Upper lobe of right lung (tissue), 1 donor: ENCODE data around the gene MAN2B2. TPM values are rescaled to one million over a fixed set of nuclear protein-coding genes. Genes with fewer than 3 reads are reported as not detected.

Experiments
- ATAC-seq: fragments of 200-7000 bp; cut with Tn5 transposase; one replicate; pipeline ENCODE4 v1.9.1; 2020; ENCODE audit warnings: mild to moderate bottlenecking, moderate library complexity
- DNase-seq: peaks from one replicate; pipeline ENCODE4 v3.0.0-alpha.2; 2020
- H3K27ac ChIP-seq: fragments of 200-600 bp; one replicate; pipeline ENCODE4 v1.8.0; 2022
- H3K27me3 ChIP-seq: fragments of 200-600 bp; one replicate; pipeline ENCODE4 v1.8.0; 2022; ENCODE audit warnings: mild to moderate bottlenecking
- H3K36me3 ChIP-seq: fragments of 200-600 bp; one replicate; pipeline ENCODE4 v1.8.0; 2022
- H3K4me1 ChIP-seq: fragments of 200-600 bp; one replicate; pipeline ENCODE4 v1.8.0; 2022
- H3K4me3 ChIP-seq: fragments of 200-600 bp; one replicate; pipeline ENCODE4 v1.8.0; 2022; ENCODE audit warnings: mild to moderate bottlenecking
- H3K9me3 ChIP-seq: fragments of 200-600 bp; one replicate; pipeline ENCODE4 v1.8.0; 2022
- CTCF ChIP-seq: fragments of 200-600 bp; IDR thresholded peaks from one replicate; pipeline ENCODE4 v1.8.0; 2022; ENCODE audit warnings: antibody characterized with exemption
- intact Hi-C: fragments of 100-400 bp; cut with DNase I; formaldehyde crosslinking; loops from one replicate; pipeline ENCODE4 v1.11.0; 2022
- total RNA-seq: library from RNA; stranded (reverse); fragmentation: NEBNext Ultra II Directional; extraction: Animal tissue kit (Norgen Biotek cat#: 25700); gene quantifications from one replicate; pipeline ENCODE4 v1.2.1, GENCODE V29; 2021
- donor health status: DM: no; HTN: yes; CAD: no; lungs with severe emphysema.

The MAN2B2 gene
- total RNA-seq, 1 donor from 2014 or later = 39.6 TPM

GRCh38 chr4:6568148-6568547 is 6.8 kb upstream of the MAN2B2 start:
- no peak for ATAC-seq
- Histone ChIP-seq H3K9me3 (no peaks in the 10 kb centered on the region), H3K4me3 (no peak overlapping the region), H3K27me3 (peaks cover 19% of the 10 kb centered on the region), H3K4me1 (peaks cover 4% of the 10 kb centered on the region), H3K27ac (no peak overlapping the region), H3K36me3 (no peaks in the 10 kb centered on the region)
- intact Hi-C loops = no loop called here
- no peak for TF ChIP-seq CTCF
- DNase-seq = no peak

- no peak for TF ChIP-seq CTCF
- intact Hi-C loops = no loop called here
Measured at GRCh38 chr4:6568689-6569332, 6.2 kb upstream of the MAN2B2 start.

GRCh38 chr4:6571608-6572007 is 3.4 kb upstream of the MAN2B2 start:
- Histone ChIP-seq H3K27ac (no peak overlapping the region), H3K9me3 (no peaks in the 10 kb centered on the region), H3K27me3 (no peaks in the 10 kb centered on the region), H3K36me3 (no peaks in the 10 kb centered on the region), H3K4me1 (peaks cover 12% of the 10 kb centered on the region), H3K4me3 (no peak overlapping the region)
- no peak for TF ChIP-seq CTCF
- no peak for DNase-seq
- intact Hi-C loops = no loop called here
- no peak for ATAC-seq

More at GRCh38 chr4:6568689-6569332, 6.2 kb upstream of the MAN2B2 start:
- no peak for DNase-seq
- no peak for ATAC-seq
- Histone ChIP-seq H3K4me3 (no peak overlapping the region), H3K9me3 (no peaks in the 10 kb centered on the region), H3K4me1 (peaks cover 3% of the 10 kb centered on the region), H3K27ac (no peak overlapping the region), H3K36me3 (no peaks in the 10 kb centered on the region), H3K27me3 (peaks cover 17% of the 10 kb centered on the region)

GRCh38 chr4:6573551-6573950 is 1.4 kb upstream of the MAN2B2 start:
- Histone ChIP-seq H3K4me1 (peaks cover 12% of the 10 kb centered on the region), H3K36me3 (peaks cover 4% of the 10 kb centered on the region), H3K4me3 (no peak overlapping the region), H3K27me3 (no peaks in the 10 kb centered on the region), H3K9me3 (no peaks in the 10 kb centered on the region), H3K27ac (no peak overlapping the region)
- DNase-seq (no peak), ATAC-seq (no peak)
- intact Hi-C loops = no loop called here
- TF ChIP-seq CTCF = no peak

- peak overlapping the region; percentile 85 for H3K27ac ChIP-seq
- no peak for TF ChIP-seq CTCF
- no peaks in the 10 kb centered on the region for H3K27me3 ChIP-seq
- no peak for ATAC-seq
- H3K4me1 ChIP-seq = peaks cover 12% of the 10 kb centered on the region
- no peak for DNase-seq
- H3K9me3 ChIP-seq = no peaks in the 10 kb centered on the region
- H3K36me3 ChIP-seq = peaks cover 6% of the 10 kb centered on the region
- peak overlapping the region; percentile 99 for H3K4me3 ChIP-seq
- intact Hi-C loops = no loop called here
Measured at GRCh38 chr4:6573986-6574746, 823 bp upstream of the MAN2B2 start.
